HG03378 (cell line): Measurements from ENCODE around the gene SHOX.
"Not testable (repeated sequence)": the region's sequence is repeated elsewhere in the genome, so short reads cannot be mapped to it uniquely, and the experiment has no call there.

Experiments used
- ATAC-seq: cut with Tn5 transposase; IDR thresholded peaks from one replicate; pipeline ENCODE4 v1.9.1; 2021; ENCODE audit warnings: mild to moderate bottlenecking, moderate library complexity; ENCODE audit not compliant: unreplicated experiment

The SHOX gene

DNA sequence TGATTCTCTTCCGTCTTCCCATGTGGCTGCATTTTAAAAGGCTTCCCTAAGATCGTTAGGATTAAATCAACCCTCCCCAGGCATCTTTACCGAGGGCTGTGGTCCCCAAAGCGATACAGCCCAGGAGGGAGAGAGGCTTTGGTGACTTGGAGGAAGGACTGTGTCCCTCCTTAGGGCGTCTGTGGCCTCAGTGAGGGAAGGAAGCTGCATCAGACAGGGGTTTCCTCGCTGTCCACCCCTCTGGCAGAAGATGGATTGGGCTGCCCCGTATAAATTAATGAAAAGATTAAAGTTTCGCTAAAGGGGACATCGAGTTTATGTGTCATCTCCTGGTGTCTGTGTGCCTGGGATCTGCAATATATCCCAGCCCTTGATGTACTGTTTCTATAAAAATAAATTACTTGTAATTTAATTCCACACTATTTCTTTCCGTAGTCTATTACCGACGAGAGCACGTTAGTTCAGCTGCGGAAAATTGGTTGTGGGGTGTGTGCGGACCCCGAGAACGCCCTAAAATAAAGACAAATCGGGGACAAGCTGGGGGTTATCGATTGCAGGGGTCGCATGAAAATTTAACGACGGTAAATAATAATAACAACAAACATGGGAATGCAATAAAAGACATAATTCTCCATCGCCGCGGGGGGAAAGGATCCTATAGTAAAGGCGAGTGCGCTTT lies 6.5 kb downstream of the SHOX start:
- ATAC-seq = no peak

DNA sequence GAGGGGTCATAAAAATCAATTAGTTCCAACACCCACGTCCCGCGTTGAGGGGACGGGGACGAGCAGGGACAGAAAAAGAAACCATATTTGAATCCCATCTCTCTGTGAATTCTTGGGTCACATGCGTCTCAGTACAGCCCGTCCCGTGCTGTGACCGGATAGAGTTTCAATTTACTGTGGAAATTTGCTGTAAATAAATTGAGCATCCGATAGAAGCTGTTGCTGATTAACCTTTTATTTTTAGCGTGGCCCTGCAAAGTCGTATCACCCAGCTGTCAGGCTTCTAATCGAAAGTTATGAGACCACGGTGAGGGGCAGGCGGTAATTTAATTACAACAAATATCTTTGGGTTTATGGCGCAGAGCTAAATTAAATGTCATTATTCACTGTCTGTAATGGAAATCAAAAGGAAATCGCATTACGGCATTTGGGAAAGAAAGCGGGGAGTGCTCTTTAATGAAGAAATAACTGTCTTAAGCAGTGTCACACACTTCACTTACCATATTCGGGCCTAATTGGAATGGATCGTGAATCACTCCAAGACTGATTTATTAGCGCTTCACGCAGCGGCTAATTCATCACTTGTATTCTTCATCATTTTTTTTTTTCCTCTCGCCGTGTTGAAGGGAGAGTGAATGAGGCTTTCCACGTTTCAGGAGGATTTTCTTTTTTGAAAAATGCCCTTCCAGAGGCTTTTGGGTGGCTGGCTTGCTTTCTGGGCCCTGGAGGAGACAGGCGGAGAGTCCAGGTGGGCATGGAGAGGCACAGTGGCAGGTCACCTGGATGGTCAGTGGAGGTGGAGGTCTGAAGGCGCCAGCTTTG lies 7.3 kb downstream of the SHOX start:
- no peak for ATAC-seq

DNA sequence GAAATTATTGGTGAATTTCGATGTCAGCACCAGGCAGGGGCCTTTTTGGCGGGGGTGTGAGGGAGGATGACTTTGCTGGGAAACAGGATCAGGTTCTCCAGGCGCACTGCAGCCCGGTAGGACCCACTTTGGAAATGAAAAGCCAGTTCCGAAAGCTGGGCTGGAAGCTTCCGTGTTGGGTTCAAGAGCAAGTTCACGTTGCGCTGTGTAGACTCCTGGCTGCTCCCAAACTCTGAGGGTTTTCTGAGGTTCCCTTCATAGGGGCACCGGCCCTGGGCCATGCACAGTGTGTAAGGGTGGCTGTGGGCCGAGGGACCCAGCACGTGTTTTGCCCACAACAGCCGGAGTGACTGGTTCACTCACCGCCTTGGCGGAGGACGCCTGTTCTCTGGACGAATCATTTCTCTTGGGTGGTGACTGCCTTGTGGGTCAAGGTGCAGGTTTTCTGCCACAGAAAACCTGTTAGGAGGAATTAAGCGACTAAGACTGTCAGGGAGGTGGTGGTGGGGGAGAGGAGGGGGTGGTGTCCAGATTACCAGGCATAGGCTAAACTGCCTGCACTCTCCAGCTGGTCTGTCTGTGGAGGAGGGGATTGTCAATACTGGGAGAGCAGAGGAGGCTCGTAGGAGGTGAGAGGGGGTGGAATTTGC lies 8.0 kb downstream of the SHOX start:
- no peak for ATAC-seq

DNA sequence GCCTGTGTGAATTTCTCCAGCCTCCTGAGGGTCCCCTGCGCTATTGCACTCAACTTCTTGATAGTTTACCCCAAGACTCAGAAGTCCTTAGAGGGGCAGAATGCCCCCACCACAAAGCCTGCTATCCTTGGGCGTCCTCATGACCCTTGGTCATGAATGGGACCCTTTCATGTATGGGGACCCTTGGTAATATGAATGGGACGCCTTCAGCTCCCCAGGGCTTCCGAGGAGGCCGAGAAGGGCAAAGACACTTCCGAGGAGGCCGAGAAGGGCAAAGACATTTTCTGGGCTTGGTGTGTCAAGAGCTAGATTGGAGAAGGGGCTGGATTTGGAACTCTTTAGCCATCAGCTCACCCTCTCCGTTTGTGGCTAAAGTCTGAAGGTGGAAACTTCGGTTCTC lies 8.6 kb downstream of the SHOX start:
- ATAC-seq = no peak

DNA sequence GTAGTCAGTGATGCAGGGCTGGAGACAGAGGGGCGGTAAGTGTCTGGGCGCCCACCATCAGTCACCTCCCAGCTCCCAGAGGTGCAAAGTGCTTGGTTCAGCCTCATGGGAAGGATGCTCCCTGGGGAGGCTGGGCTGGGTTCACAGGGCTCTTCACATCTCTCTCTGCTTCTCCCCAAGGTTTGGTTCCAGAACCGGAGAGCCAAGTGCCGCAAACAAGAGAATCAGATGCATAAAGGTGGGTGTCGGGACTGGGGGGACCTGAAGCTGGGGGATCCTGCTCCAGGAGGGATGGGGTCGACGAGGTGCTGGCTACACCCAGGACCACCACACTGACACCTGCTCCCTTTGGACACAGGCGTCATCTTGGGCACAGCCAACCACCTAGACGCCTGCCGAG lies 10.1 kb downstream of the SHOX start:
- ATAC-seq = no peak

DNA sequence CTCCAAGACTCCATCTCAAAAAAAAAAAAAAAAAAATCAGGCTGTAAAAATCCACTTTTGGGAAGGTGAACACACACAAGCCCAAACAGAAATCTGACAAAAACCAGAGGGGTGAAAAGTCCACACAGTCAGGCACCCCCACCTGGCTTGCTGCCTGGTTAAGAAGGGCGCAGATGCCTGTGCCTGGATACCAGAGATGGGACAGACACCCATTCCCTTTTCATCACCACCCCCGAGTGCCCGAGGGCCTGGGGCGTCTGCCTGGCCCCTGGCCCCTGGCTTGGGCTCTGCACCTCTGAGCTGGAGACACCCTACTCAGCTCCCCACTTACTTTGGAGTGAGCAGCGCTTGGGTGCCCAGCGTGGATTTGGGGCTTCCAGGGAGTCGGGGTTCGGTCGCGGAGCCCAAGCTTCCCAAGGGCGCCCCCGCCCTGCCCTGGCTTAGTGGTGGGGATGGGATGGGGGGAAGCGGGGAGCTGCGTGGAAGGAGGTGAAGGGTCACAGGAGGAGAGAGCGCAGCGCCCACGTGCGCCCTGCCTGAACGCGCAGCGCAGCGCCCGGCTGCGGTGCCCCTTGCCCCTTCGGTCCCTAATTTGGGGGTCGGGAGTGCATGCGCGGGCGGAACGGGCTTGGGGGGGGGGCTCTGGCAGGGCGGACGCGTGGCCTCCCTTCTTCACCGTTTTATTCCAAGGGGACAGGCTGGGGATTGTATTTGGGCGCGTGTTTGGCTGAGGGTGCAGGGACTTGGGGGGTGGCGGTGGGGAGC lies 11.3 kb downstream of the SHOX start:
- ATAC-seq = no peak

DNA sequence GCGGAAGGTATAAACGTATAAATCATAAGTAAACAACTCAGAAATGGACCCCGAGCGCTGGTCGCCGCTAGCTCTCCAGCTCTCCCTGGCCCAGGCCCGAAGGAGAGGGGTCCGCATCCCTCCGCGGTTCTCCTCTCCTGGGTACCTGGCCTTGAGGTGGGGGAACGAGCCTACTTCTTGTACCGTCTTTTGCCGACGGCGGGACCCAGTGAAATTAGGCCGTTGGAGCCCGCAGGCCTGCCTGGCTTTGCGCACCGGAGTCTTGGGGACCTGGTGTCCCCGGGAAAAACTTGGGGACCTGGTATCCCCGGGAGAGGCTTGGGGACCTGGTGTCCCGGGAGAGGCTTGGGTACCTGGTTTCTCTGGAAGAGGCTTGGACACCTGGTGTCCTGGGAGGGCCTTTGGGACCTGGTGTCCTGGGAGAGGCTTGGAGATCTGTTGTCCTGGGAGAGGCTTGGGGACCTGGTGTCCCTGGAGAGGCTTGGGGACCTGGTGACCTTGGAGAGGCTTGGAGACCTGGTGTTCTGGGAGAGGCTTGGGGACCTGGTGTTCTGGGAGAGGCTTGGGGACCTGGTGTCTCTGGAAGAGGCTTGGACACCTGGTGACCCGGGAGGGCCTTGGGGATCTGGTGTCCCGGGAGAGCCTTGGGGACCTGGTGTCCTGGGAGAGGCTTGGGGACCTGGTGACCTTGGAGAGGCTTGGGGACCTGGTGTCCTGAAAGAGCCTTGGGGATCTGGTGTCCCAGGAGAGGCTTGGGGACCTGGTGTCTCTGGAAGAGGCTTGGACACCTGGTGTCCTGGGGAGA lies 12.0 kb downstream of the SHOX start:
- ATAC-seq = no peak

DNA sequence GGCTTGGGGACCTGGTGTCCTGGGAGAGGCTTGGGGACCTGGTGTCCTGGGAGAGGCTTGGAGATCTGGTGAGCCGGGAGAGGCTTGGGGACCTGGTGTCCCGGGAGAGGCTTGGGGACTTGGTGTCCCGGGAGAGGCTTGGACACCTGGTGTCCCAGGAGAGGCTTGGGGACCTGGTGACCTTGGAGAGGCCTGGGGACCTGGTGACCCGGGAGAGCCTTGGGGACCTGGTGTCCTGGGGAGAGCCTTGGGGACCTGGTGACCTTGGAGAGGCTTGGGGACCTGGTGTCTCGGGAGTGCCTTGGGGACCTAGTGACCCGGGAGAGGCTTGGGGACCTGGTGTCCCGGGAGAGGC lies 12.6 kb downstream of the SHOX start:
- ATAC-seq = no peak

DNA sequence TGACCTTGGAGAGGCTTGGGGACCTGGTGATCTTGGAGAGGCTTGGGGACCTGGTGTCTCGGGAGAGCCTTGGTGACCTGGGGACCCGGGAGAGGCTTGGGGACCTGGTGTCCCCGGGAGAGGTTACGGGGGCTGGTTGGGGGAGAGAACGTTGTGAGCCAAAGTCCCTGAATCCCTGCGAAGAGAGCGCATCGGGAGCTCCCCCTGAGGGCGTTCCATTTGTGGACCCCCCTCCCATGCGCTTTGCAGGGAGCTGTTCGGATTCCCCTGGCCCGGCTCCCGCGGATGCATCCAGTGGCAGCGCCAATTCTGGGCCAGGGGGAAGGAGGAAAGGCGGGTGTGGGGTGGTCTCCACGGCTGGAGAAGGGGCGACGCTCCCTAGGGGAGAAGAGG lies 13.3 kb downstream of the SHOX start:
- no peak for ATAC-seq

DNA sequence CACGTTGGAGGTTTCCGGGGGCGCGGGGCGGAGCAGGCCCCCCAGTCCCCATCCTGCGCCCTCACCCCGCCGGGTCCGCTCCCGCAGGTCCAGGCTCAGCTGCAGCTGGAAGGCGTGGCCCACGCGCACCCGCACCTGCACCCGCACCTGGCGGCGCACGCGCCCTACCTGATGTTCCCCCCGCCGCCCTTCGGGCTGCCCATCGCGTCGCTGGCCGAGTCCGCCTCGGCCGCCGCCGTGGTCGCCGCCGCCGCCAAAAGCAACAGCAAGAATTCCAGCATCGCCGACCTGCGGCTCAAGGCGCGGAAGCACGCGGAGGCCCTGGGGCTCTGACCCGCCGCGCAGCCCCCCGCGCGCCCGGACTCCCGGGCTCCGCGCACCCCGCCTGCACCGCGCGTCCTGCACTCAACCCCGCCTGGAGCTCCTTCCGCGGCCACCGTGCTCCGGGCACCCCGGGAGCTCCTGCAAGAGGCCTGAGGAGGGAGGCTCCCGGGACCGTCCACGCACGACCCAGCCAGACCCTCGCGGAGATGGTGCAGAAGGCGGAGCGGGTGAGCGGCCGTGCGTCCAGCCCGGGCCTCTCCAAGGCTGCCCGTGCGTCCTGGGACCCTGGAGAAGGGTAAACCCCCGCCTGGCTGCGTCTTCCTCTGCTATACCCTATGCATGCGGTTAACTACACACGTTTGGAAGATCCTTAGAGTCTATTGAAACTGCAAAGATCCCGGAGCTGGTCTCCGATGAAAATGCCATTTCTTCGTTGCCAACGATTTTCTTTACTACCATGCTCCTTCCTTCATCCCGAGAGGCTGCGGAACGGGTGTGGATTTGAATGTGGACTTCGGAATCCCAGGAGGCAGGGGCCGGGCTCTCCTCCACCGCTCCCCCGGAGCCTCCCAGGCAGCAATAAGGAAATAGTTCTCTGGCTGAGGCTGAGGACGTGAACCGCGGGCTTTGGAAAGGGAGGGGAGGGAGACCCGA lies 14.0 kb downstream of the SHOX start:
- no peak for ATAC-seq

DNA sequence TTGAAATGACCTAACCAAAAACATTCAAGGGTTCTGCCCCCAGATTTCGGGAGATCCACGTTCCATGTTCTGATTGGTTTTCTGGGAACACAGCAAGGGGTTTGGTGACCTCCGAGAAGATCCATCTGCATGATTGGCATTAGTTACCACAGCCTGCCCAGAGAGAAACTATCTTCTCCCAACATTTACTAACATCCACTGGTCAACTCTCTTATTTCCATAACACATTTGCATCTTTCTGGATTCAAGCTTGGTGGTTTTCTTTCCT lies 15.6 kb downstream of the SHOX start:
- ATAC-seq = no peak

DNA sequence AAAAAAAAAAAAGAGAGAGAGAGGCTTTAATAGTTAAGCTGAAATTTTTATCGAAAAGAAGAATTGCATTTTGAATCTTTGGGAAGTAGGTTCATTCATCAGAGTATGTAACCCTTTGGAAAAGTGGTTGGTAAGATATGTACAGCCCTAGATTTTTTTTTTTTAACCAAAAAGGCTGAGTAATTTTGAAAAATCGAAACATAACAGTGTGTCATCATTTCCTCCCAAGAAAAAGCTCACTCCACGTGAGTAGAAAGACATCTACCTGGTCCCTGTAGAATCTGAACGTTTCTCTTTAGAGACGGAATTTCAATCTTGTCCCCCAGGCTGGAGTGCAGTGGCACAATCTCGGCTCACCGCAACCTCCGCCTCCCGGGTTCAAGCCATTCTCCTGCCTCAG lies 16.2 kb downstream of the SHOX start:
- no peak for ATAC-seq

DNA sequence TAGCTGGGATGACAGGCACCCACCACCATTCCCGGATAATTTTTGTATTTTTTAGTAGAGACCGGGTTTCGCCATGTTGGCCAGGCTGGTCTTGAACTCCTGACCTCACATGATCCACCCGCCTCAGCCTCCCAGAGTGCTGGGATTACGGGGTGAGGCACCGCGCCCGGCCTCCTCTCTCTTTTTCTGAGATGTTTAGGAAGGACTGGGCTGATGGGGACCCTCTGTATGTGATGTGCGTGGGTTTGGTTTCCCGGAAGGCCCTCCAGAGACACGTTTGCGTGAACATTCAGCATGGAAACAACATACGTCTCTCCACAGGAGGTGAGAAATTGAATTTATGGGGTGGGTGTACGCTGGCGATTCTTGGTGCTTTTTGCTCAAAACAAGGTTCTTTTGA lies 18.6 kb downstream of the SHOX start:
- no peak for ATAC-seq

DNA sequence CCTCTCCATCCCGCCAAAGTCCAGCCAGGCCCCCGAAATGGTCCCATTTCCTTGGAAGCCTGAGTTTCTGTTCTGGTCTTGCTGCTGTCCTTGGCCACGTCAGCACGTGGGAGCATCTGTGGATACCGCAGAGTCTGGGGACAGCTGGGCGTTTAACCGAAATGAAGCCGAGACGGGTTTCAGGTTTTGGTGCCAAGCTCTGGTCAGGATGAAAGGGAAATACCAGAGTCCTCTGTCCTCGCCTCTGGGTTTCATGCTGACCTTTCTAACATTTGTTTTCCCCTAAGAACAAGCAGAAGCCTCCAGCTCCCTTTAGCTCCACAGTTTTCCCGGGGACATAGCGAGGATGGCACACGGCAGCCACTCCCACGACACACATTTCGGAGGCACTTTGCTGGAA lies 19.7 kb downstream of the SHOX start:
- no peak for ATAC-seq

DNA sequence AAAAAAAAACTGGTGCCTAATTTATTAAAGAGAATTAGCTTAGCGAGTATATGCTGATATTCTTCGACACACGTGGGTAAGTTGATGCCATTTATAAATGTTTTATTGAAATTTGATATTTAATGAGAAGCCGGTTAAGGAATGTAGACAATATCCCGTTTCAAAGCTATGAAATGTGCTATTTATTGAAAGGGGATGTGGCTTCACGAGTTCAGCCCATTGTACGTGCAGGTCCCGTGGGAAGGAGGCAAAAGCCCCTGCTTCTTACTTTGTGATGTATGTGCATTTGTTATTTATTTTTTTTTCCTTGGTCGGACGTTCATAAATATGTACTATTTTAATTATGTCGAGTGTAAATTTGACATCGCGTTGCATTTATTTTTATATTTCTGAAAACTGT lies 20.2 kb downstream of the SHOX start:
- no peak for ATAC-seq

DNA sequence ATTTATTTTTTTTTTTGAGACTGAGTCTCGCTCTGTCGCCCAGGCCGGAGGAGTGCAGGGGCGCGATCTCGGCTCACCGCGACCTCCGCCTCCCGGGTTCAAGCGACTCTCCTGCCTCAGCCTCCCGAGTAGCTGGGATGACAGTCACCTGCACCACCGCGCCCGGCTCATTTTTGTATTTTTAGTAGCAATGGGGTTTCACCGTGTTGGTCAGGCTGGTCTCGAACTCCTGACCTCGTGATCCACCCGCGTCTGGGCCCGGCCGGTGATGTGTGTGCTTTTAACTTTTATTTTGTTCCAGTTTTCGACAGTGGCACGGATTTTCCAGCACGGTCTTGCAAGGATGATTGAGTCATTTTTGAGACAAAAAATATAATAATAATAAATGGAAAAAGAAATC lies 21.3 kb downstream of the SHOX start:
- ATAC-seq = not testable (repeated sequence)

DNA sequence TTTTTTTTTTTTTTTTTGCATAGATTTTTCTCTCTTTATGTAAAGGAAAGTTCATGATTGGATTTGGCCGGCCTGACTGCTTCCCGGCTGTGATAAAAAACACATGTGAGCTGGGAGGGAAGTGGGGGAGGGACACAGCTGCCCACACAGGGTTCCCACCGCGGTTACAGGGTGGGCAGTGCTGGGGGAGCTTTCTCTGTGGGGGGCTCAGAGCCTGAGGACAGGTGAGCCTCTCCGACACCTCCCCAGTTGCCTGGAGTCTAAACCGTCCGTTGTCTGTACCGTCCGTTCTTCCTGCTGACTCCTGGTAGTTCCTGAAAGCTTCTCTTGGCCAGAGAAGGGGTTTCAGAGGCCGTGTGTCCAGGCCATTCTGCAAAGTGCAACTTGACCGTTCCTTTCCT lies 21.8 kb downstream of the SHOX start:
- ATAC-seq = no peak

DNA sequence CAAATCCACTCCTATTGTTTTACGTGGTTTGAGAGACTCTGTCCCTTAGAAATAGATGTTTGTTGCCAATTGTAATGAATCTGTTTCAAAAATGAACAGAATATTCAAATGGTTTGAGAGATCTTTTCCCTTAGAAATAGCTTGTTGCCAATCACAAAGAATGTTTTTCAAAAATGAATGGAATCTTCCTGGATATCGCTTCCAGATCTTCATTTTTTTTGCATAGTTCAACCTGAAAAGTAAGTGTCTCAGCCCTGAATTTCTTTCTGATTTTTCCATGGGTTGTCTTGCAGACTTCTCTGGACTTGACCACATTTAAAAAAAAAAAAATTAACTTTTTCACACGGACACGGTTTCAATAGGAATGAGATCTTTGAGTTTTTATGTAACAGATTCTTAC lies 22.7 kb downstream of the SHOX start:
- no peak for ATAC-seq

DNA sequence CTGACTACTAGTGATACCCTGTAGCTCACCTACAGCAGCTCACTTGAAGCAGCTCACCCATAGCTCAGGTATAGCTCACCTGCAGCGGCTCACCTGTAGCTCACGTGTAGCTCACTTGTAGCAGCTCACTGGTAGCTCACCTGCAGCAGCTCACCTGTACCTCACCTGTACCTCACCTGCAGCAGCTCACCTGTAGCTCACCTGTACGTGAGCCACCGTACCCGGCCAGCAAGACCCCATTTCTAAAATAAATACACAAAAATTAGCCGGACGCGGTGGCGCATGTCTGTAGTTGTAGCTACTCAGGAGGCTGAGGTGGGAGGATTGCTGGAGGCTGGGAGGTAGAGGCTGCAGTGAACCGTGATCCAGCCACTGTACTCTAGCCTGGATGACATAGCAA lies 30.6 kb downstream of the SHOX start:
- ATAC-seq = no peak

DNA sequence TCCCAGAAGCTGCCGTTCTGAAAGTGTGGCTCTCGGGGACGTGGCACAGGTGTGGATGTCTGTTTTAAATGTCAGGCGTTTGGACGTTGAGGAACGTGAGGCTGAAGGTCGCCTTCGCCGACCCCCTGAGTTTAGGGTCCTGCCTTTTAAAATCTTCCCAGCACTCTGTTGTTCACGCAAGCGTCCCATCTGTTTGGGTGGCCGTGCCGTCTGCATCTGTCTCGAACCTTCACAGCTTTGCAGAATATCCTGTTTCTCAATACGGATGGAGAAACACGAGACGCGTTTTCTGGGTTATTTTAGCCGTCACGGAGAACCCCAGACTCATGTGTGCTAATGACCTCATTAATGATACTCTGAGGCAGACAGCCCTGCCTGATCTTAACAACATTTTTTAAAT lies 31.5 kb downstream of the SHOX start:
- no peak for ATAC-seq
